HFFc6 (cell line): ENCODE data around the gene FBXL15. TPM values are rescaled to one million over a fixed set of nuclear protein-coding genes. Genes with fewer than 3 reads are reported as not detected.

ENCODE experiments used
- DNase-seq: peaks from one replicate; pipeline ENCODE4 v3.0.0-alpha.2; 2018
- H3K27ac Mint-ChIP-seq: 2 replicates; pipeline ENCODE4 v1.8.0; 2020; ENCODE audit warnings: mild to moderate bottlenecking, mixed read lengths
- H3K27me3 Mint-ChIP-seq: 2 replicates; pipeline ENCODE4 v1.8.0; 2021; ENCODE audit warnings: mild to moderate bottlenecking, moderate library complexity, mixed read lengths; ENCODE audit not compliant: insufficient read depth
- H3K36me3 Mint-ChIP-seq: 2 replicates; pipeline ENCODE4 v1.8.0; 2021; ENCODE audit warnings: low read depth, mixed read lengths
- H3K4me1 Mint-ChIP-seq: 2 replicates; pipeline ENCODE4 v1.8.0; 2020; ENCODE audit warnings: low read depth, mixed read lengths
- H3K4me3 Mint-ChIP-seq: 2 replicates; pipeline ENCODE4 v1.8.0; 2020; ENCODE audit warnings: mild to moderate bottlenecking, moderate library complexity, mixed read lengths
- H3K9me3 Mint-ChIP-seq: 2 replicates; pipeline ENCODE4 v1.8.0; 2020; ENCODE audit warnings: mild to moderate bottlenecking, mixed read lengths
- total RNA-seq, 6 experiments: library from RNA; stranded (reverse); fragmentation: NEBNext Ultra II Directional; extraction: Animal tissue kit (Norgen Biotek cat#: 25700); gene quantifications; 2 replicates in 1 of 6; 3 replicates in 5 of 6; pipeline ENCODE4 v1.2.3, GENCODE V29; 2021
- TF ChIP-seq, protein P1 (sequence below): fragments of 200-600 bp; sonication (generic); IDR thresholded peaks from 2 replicates; pipeline ENCODE4 v1.5.0; 2021; ENCODE audit warnings: antibody characterized with exemption, mild to moderate bottlenecking

FBXL15 gene
- total RNA-seq, 6 experiments from 2014 or later = 9.2 to 13.2 (median 11.5) TPM

DNA sequence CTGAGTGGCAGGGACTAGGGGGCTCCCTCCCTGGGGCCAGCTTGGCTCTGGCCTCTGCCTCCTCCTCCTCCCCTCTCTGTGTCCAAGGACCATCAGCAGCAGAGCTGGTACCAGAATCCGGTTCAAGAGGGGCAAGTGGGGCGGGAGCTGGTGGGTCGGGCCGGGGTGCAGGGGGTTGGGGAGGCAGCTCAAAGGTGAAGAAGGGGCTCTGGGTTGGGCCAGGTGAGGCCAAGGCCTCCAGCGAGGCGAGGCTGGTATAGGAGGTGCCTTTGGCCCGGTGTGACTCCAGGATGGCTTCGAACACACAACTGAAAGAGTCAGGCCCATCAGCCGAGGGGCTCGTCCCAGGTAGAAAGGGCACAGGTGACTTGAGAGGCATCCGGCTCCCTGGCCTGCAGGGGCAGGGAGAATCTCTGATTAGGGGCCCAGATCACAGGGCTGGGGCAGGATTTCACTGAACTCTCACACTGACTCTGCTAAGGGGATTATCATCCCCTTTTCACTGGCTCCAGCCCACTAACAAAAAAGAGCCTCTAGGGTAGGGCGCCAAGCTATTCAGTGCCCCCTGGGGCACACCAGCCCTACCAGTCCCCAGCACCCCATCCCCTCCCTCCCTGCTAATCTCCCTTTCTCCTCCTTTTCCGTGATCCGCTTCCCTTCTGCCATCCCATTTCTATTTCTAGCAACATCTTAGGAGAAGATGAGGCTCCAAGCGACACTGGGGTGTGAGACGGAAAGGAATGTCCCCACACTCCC, 6.7 kb upstream of the FBXL15 start:
- Mint-ChIP-seq H3K4me3 (no peak overlapping the region), H3K9me3 (no peaks in the 10 kb centered on the region), H3K4me1 (peaks cover 14% of the 10 kb centered on the region), H3K27me3 (peaks cover 49% of the 10 kb centered on the region), H3K36me3 (peaks cover 7% of the 10 kb centered on the region; the same call in 1 of the 2 replicates), H3K27ac (no peak overlapping the region)
- DNase-seq = no peak
- TF ChIP-seq, protein P1, sequence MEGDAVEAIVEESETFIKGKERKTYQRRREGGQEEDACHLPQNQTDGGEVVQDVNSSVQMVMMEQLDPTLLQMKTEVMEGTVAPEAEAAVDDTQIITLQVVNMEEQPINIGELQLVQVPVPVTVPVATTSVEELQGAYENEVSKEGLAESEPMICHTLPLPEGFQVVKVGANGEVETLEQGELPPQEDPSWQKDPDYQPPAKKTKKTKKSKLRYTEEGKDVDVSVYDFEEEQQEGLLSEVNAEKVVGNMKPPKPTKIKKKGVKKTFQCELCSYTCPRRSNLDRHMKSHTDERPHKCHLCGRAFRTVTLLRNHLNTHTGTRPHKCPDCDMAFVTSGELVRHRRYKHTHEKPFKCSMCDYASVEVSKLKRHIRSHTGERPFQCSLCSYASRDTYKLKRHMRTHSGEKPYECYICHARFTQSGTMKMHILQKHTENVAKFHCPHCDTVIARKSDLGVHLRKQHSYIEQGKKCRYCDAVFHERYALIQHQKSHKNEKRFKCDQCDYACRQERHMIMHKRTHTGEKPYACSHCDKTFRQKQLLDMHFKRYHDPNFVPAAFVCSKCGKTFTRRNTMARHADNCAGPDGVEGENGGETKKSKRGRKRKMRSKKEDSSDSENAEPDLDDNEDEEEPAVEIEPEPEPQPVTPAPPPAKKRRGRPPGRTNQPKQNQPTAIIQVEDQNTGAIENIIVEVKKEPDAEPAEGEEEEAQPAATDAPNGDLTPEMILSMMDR = no peak

DNA sequence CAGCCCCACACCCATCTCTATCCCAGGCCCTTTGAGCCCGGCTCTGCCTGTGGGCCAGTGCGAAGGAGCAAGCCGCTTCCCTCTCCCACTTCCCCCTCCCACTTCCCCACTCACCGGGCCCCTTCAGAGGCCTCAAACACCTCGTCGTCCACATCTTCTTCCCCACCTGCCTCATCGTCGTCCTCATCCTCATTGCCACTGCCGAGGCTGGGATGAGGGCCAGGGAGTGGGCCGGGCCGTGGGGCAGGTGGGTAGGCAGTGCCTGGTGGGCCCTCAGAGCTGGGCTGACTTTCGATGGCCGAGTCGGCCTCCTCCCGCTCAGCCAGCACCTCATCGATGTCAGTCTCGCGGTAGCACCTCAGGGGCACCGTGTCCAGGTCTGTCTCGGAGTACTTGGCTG, 5.9 kb upstream of the FBXL15 start:
- peaks cover 3% of the 10 kb centered on the region; the same call in 1 of the 2 replicates for H3K36me3 Mint-ChIP-seq
- TF ChIP-seq, protein P1 = no peak
- no peaks in the 10 kb centered on the region for H3K9me3 Mint-ChIP-seq
- peaks cover 16% of the 10 kb centered on the region for H3K4me1 Mint-ChIP-seq
- H3K4me3 Mint-ChIP-seq = no peak overlapping the region
- H3K27ac Mint-ChIP-seq = no peak overlapping the region
- DNase-seq = no peak
- H3K27me3 Mint-ChIP-seq = peaks cover 48% of the 10 kb centered on the region

DNA sequence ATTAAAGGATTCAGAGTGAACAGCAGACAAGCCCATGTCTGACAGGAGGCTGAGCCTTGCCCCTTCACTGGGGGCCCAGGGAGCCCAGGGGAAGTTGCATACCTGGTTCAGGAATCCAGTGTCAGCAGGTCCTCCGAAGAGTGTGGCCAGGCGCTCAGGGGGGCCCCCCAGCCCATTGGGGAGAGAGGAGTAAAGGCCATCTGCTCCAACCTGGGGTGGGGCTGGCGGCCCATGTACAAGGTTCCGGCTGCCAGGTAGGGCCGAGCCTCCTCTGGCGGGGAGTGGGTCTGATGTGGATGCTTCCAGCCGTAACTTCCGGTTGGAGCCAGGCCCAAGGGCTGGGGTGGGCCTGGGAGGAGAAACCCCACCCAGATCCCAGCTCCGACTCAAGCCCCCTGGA, 4.4 kb upstream of the FBXL15 start:
- peaks cover 41% of the 10 kb centered on the region for H3K27me3 Mint-ChIP-seq

DNA sequence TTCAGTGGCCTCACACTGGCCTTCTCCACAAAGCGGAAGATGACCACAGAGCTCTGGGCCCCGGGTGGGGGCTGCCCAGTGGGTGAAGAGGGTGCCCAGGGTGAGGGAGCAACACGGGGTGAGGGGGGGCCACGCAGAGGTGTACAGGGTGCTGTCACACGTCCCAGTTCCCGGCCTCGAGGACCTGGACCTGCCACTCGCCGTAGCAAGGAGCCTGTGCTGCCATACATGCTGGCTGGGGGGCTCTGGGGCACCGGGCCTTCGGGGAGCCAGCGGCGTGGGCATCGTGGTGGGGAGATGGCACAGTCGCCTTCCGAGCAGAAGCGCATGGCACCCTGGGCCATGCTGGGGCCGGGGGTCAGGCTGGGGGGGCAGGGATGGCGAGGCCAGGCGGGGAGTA, 3.9 kb upstream of the FBXL15 start:
- no peak for DNase-seq
- Mint-ChIP-seq H3K9me3 (no peaks in the 10 kb centered on the region), H3K4me1 (peaks cover 21% of the 10 kb centered on the region), H3K27ac (no peak overlapping the region), H3K27me3 (peaks cover 37% of the 10 kb centered on the region), H3K36me3 (no peaks in the 10 kb centered on the region), H3K4me3 (no peak overlapping the region)
- TF ChIP-seq, protein P1 = no peak

More for the DNA sequence above, 4.4 kb upstream of the FBXL15 start:
- Mint-ChIP-seq H3K9me3 (no peaks in the 10 kb centered on the region), H3K4me3 (no peak overlapping the region), H3K4me1 (peaks cover 21% of the 10 kb centered on the region), H3K27ac (no peak overlapping the region), H3K36me3 (no peaks in the 10 kb centered on the region)
- TF ChIP-seq, protein P1 = no peak
- no peak for DNase-seq

DNA sequence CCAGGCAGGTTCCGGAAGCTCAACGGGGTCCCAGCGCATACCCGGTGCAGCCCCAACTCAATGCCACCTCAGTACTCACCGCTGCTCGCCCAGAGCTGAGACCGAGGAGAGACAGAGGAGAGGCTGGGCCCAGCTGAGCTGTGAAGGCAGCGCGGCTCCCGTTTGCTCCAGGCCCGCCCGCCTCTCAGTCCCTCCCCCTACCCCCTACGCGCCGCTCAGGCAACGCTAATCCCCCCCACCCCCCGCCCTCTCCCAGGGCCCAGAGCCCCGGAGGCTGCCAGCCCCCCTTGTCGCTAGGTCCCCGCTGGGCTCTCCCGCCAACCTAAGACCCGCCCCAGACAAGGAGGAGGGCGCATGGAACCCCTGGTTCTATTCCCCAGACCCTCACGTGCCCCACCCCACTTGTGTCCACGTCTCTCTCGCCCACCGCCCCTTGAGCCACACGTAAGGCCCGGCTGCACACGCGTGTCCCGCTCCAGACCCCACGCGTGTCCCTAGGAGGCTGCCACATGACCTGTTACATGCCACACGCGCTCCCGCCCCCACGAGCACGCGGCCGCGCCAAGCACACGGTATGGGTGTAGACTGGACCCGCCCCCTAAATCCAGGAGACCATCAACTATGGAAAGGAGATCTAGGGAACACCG, 1.9 kb upstream of the FBXL15 start, which contains the start of gene PSD:
PSD (minus strand) TSS at position 164 of the 647 bp plus-strand sequence. CDS start 1,747 bp downstream, outside the sequence.
- H3K4me3 Mint-ChIP-seq = peak within 1 kb of the TSS; percentile 98
- no peaks in the 10 kb centered on the region for H3K9me3 Mint-ChIP-seq
- H3K36me3 Mint-ChIP-seq = no peaks in the 10 kb centered on the region
- H3K4me1 Mint-ChIP-seq = peaks cover 22% of the 10 kb centered on the region
- H3K27me3 Mint-ChIP-seq = peaks cover 26% of the 10 kb centered on the region
- H3K27ac Mint-ChIP-seq = no peak within 1 kb of the TSS
- TF ChIP-seq, protein P1 = no peak
- DNase-seq = no peak
